Right cardiac atrium (tissue), 5 donors: Measurements from ENCODE around the gene KRTAP29-1. TPM values are rescaled to one million over a fixed set of nuclear protein-coding genes. Genes with fewer than 3 reads are reported as not detected.
A peak's percentile ranks its signal among the peaks of the same experiment; 100 is the strongest.

Experiments used
- ATAC-seq, 2 donors: fragments of 200-7000 bp; cut with Tn5 transposase; one replicate each; pipeline versions ENCODE4 v1.8.0 to v1.9.1; 2020; ENCODE audit warnings: moderate library complexity in 2 of 2, mild to moderate bottlenecking in 1 of 2
- DNase-seq, 3 donors: peaks; one replicate each; pipeline ENCODE4 v3.0.0-alpha.2; 2020
- H3K27ac ChIP-seq: one replicate; pipeline ENCODE4 v1.5.1; 2013; ENCODE audit warnings: mild to moderate bottlenecking, low read length, control low read depth, moderate library complexity
- H3K27me3 ChIP-seq: one replicate; pipeline ENCODE4 v1.6.1; 2013; ENCODE audit not compliant: control insufficient read depth, insufficient read depth
- H3K4me1 ChIP-seq: one replicate; pipeline ENCODE4 v1.6.1; 2013; ENCODE audit warnings: low read length; ENCODE audit not compliant: control insufficient read depth, insufficient read depth
- H3K4me3 ChIP-seq: one replicate; pipeline ENCODE4 v1.5.1; 2013; ENCODE audit warnings: low read length, control low read depth
- H3K9me3 ChIP-seq: one replicate; pipeline ENCODE4 v1.6.1; 2013; ENCODE audit warnings: low read length; ENCODE audit not compliant: control insufficient read depth
- WGBS: extraction: QIAGEN DNeasy Blood & Tissue Kit; methylation state at CpG from one replicate; pipeline ENCODE4 v1.1.7; 2013; 5-methylcytosine and 5-hydroxymethylcytosine counted together
- intact Hi-C, 4 donors: fragments of 100-400 bp; cut with DNase I; formaldehyde crosslinking; loops; one replicate each; pipeline versions ENCODE4 v1.11.0 to v1.14.0; 2022 to 2023
- polyA plus RNA-seq: library from polyadenylated mRNA; stranded (reverse); fragments of 200-250 nt; gene quantifications from one replicate; pipeline ENCODE4 v1.2.3, GENCODE V29; 2013
- total RNA-seq, 4 donors: library from RNA; stranded (reverse); fragmentation: NEBNext Ultra II Directional; extraction: Animal tissue kit (Norgen Biotek cat#: 25700); gene quantifications; one replicate each; pipeline ENCODE4 v1.2.1, GENCODE V29; 2021
- donor health status: healthy with polysubstance abuse.
- donor health status: DM: no; HTN: yes; CAD: no.
- donor health status: DM: no; HTN: no; CAD: no.
- donor health status: DM: no; HTN: yes; CAD: no; lungs with severe emphysema.
- donor health status: DM: yes; HTN: yes; CAD: no.

Gene KRTAP29-1
- total and polyA plus RNA-seq, 5 donors, result not detected

GRCh38 chr17:41311111-41311510, 8.5 kb upstream of the KRTAP29-1 start:
- Histone ChIP-seq H3K9me3 (no peaks in the 10 kb centered on the region), H3K27ac (no peak overlapping the region), H3K4me1 (no peaks in the 10 kb centered on the region), H3K4me3 (no peak overlapping the region), H3K27me3 (no peaks in the 10 kb centered on the region)
- DNase-seq, result no peak
- WGBS, result 61% methylated on average over 1 of the region's 1 CpG
- no peak for ATAC-seq
- intact Hi-C loops, result no loop called here

- Histone ChIP-seq H3K4me1 (no peaks in the 10 kb centered on the region), H3K9me3 (no peaks in the 10 kb centered on the region), H3K27ac (no peak within 1 kb of the TSS), H3K27me3 (no peaks in the 10 kb centered on the region), H3K4me3 (no peak within 1 kb of the TSS)
- intact Hi-C loops, result no loop called here
- ATAC-seq (no peak), DNase-seq (no peak)
- 62% methylated on average over 7 of the region's 7 CpGs for WGBS
Measured at GRCh38 chr17:41308918-41309359, 6.3 kb upstream of the KRTAP29-1 start, which contains the start of gene KRTAP16-1. KRTAP16-1 (minus strand) TSS chr17:41309309; CDS start chr17:41309253, 56 bp downstream.

GRCh38 chr17:41308251-41308917, 5.7 kb upstream of the KRTAP29-1 start:
- H3K4me1 ChIP-seq, result no peaks in the 10 kb centered on the region
- intact Hi-C loops, result no loop called here
- peak; percentile 42 to 47 for ATAC-seq
- H3K27ac ChIP-seq, result no peak overlapping the region
- no peaks in the 10 kb centered on the region for H3K27me3 ChIP-seq
- peak in 2 of 3 donors; percentile 55 to 72 for DNase-seq
- no peaks in the 10 kb centered on the region for H3K9me3 ChIP-seq
- 60% methylated on average over 10 of the region's 10 CpGs for WGBS
- no peak overlapping the region for H3K4me3 ChIP-seq

GRCh38 chr17:41307647-41308046, 5.0 kb upstream of the KRTAP29-1 start:
- Histone ChIP-seq H3K27ac (no peak overlapping the region), H3K9me3 (no peaks in the 10 kb centered on the region), H3K4me1 (no peaks in the 10 kb centered on the region), H3K27me3 (no peaks in the 10 kb centered on the region), H3K4me3 (no peak overlapping the region)
- intact Hi-C loops, result no loop called here
- WGBS, result 68% methylated on average over 9 of the region's 9 CpGs
- no peak for DNase-seq
- ATAC-seq, result no peak

- intact Hi-C loops, result no loop called here
- no peak overlapping the region for H3K4me3 ChIP-seq
- DNase-seq (peak in 1 of 3 donors; percentile 27), ATAC-seq (no peak)
- no peaks in the 10 kb centered on the region for H3K27me3 ChIP-seq
- no peaks in the 10 kb centered on the region for H3K4me1 ChIP-seq
- 81% methylated on average over 12 of the region's 12 CpGs for WGBS
- no peak overlapping the region for H3K27ac ChIP-seq
- H3K9me3 ChIP-seq, result no peaks in the 10 kb centered on the region
Measured at GRCh38 chr17:41304091-41304490, 1.4 kb upstream of the KRTAP29-1 start.

- no peaks in the 10 kb centered on the region for H3K4me1 ChIP-seq
- intact Hi-C loops, result no loop called here
- ATAC-seq (no peak), DNase-seq (no peak)
- no peaks in the 10 kb centered on the region for H3K9me3 ChIP-seq
- H3K27me3 ChIP-seq, result no peaks in the 10 kb centered on the region
- 80% methylated on average over 4 of the region's 4 CpGs for WGBS
- H3K27ac ChIP-seq, result no peak overlapping the region
- no peak overlapping the region for H3K4me3 ChIP-seq
Measured at GRCh38 chr17:41302981-41303380, 330 bp upstream of the KRTAP29-1 start.

- WGBS, result 69% methylated on average over 5 of the region's 5 CpGs
- Histone ChIP-seq H3K4me1 (no peaks in the 10 kb centered on the region), H3K4me3 (no peak overlapping the region), H3K27me3 (no peaks in the 10 kb centered on the region), H3K9me3 (no peaks in the 10 kb centered on the region), H3K27ac (no peak overlapping the region)
- intact Hi-C loops, result no loop called here
- ATAC-seq (no peak), DNase-seq (no peak)
Measured at GRCh38 chr17:41301204-41301790, 1.4 kb downstream of the KRTAP29-1 start.

GRCh38 chr17:41298458-41299135, 4.1 kb downstream of the KRTAP29-1 start:
- WGBS, result 84% methylated on average over 20 of the region's 20 CpGs
- intact Hi-C loops, result no loop called here
- H3K27ac ChIP-seq, result no peak overlapping the region
- H3K4me3 ChIP-seq, result no peak overlapping the region
- H3K4me1 ChIP-seq, result no peaks in the 10 kb centered on the region
- DNase-seq, result no peak
- no peaks in the 10 kb centered on the region for H3K27me3 ChIP-seq
- no peaks in the 10 kb centered on the region for H3K9me3 ChIP-seq
- ATAC-seq, result no peak

GRCh38 chr17:41296846-41297245, 5.8 kb downstream of the KRTAP29-1 start:
- no peak overlapping the region for H3K4me3 ChIP-seq
- no peak for ATAC-seq
- H3K9me3 ChIP-seq, result no peaks in the 10 kb centered on the region
- DNase-seq, result no peak
- 90% methylated on average over 1 of the region's 1 CpG for WGBS
- no peaks in the 10 kb centered on the region for H3K27me3 ChIP-seq
- H3K27ac ChIP-seq, result no peak overlapping the region
- intact Hi-C loops, result no loop called here
- H3K4me1 ChIP-seq, result no peaks in the 10 kb centered on the region

- ATAC-seq, result no peak
- H3K4me3 ChIP-seq, result no peak overlapping the region
- DNase-seq, result no peak
- intact Hi-C loops, result no loop called here
- no peak overlapping the region for H3K27ac ChIP-seq
- no peaks in the 10 kb centered on the region for H3K9me3 ChIP-seq
- 79% methylated on average over 1 of the region's 1 CpG for WGBS
- H3K27me3 ChIP-seq, result no peaks in the 10 kb centered on the region
- H3K4me1 ChIP-seq, result no peaks in the 10 kb centered on the region
Measured at GRCh38 chr17:41294016-41294415, 8.6 kb downstream of the KRTAP29-1 start.

GRCh38 chr17:41287050-41287449, 15.6 kb downstream of the KRTAP29-1 start:
- Histone ChIP-seq H3K4me3 (no peak overlapping the region), H3K27ac (no peak overlapping the region), H3K9me3 (no peaks in the 10 kb centered on the region), H3K4me1 (no peaks in the 10 kb centered on the region), H3K27me3 (no peaks in the 10 kb centered on the region)
- ATAC-seq (no peak), DNase-seq (no peak)
- WGBS, result 79% methylated on average over 3 of the region's 3 CpGs
- intact Hi-C loops, result no loop called here
